ENCODE results near the gene DNMT3L. TPM values are rescaled to one million over a fixed set of nuclear protein-coding genes. Genes with fewer than 3 reads are reported as not detected.
"Not testable (repeated sequence)": the region's sequence is repeated elsewhere in the genome, so short reads cannot be mapped to it uniquely, and the experiment has no call there.

DNMT3L gene
- total and polyA plus RNA-seq, 11 donors: not detected

DNA sequence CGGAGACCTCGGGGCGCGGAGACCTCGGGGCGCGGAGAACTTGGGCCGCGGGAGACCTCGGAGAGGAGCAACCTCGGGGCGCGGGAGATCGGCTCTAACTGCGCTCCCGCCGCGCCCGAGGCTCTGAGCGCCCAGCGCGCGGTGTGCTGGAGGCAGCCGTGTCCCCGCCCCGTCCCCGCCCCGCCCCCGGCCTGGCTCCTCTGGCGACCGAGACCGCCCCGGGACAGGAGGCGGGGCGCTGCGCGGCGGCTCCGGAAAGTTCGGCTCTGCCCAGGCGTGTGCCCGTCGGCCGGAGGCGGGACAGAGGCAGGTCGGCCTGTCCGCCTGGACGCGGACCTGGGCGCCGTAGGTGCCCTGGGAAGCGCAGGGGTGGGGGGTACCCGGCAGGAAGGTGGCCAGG, 20.9 kb downstream of the DNMT3L start, which contains the start of gene ICOSLG:
TSS of gene ICOSLG (minus strand) at position 102 of the 400 bp plus-strand sequence. CDS start 126 bp downstream, outside the sequence.
- H3K27me3 ChIP-seq; DNase-seq; H3K4me3 ChIP-seq; H3K27ac ChIP-seq; H3K36me3 ChIP-seq; H3K9me3 ChIP-seq; H3K4me1 ChIP-seq; intact Hi-C loops (cut with DNase I): not testable (repeated sequence)
- peak; percentile 55 to 90 (median 86) for ATAC-seq
- WGBS, 4 donors: no CpG with 5 or more reads among the region's 53 CpGs

- H3K4me1 ChIP-seq; H3K27ac ChIP-seq; H3K27me3 ChIP-seq; intact Hi-C loops (cut with DNase I); H3K9me3 ChIP-seq; H3K36me3 ChIP-seq; H3K4me3 ChIP-seq; DNase-seq: not testable (repeated sequence)
- no CpG with 5 or more reads among the region's 46 CpGs for WGBS, 4 donors
- ATAC-seq: peak in 3 of 4 donors; percentile 37 to 47 (median 41)
These were observed 21.3 kb downstream of the DNMT3L start for GRCh38 chr21:44240353-44240752.

DNA sequence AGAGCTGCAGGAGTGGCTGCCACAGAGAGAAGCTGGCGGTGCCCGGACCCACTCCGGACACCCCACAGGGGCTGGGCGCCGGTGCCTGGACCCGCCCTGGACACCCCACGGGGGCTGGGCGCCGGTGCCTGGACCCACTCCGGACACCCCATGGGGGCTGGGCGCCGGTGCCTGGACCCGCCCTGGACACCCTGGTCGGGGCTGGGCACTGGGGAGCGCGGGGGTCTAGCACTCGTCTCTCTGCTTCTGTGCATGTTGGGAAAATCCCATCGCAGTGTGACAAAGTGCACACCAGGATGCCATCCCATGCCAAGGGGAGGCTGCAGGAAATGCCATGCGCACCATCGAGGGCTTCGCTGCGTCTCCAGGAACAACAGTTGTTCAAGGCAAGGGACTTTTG, 32.1 kb downstream of the DNMT3L start:
- DNase-seq: peak in 1 of 5 donors; percentile 3

DNA sequence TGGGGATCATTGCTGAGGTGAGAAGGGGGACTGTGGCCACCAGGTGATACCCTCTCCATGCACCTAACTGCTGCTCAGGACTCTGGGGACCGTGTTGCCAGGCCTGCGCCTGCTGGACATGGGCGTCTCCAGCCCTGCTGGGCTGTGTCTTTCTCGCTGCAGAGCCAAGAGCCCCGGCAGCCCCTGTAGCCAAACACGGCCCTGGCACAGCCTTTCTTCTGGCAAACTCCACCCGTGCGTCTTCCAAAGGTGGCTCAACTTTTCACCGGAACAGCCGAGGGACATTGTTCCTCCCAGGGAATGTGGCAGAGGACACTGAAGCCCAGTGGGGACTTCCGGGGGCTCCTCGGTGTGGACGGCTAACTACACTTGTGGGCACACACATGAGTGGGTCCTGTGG, 33.6 kb downstream of the DNMT3L start:
- H3K27me3 ChIP-seq; intact Hi-C loops (cut with DNase I); H3K4me1 ChIP-seq; H3K9me3 ChIP-seq; DNase-seq; H3K27ac ChIP-seq; H3K4me3 ChIP-seq; ATAC-seq; H3K36me3 ChIP-seq: not testable (repeated sequence)
- WGBS, 4 donors: no CpG with 5 or more reads among the region's 13 CpGs

More for the DNA sequence above, 32.1 kb downstream of the DNMT3L start:
- ATAC-seq; H3K36me3 ChIP-seq; H3K9me3 ChIP-seq; H3K4me1 ChIP-seq; H3K4me3 ChIP-seq; H3K27ac ChIP-seq; H3K27me3 ChIP-seq; intact Hi-C loops (cut with DNase I): not testable (repeated sequence)
- 91% methylated on average over 16 of the region's 22 CpGs; no CpG with 5 or more reads in 3 of the 4 donors for whole genome bisulfite sequencing, 4 donors

DNA sequence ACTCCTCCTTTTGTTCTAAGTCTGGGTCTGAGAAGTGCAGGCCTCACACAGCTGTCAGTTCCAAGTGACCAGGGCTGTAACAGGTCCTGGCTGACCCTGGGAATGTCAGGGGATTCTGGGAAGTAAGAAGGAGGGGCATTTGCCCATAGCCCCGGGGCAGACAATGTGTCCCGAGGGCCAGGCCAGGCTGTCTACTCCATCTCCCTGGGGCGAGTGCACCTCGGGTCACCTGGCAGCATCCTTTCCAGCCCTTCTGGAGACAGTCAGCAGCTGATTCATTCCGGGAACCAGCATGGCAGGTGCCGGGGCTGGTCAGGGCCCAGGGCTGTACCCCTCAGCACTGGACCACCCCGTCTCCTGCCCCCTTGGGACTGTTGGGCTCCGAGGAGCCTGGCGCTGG, 34.1 kb downstream of the DNMT3L start:
- H3K27me3 ChIP-seq; H3K4me1 ChIP-seq; H3K4me3 ChIP-seq; H3K27ac ChIP-seq; ATAC-seq; DNase-seq; H3K9me3 ChIP-seq; H3K36me3 ChIP-seq; intact Hi-C loops (cut with DNase I): not testable (repeated sequence)
- WGBS, 4 donors: 96% methylated on average over 4 of the region's 9 CpGs; no CpG with 5 or more reads in 3 of the 4 donors

- peak in 1 of 4 donors; percentile 31 for ATAC-seq
- intact Hi-C loops (cut with DNase I); DNase-seq; H3K36me3 ChIP-seq; H3K27me3 ChIP-seq; H3K4me1 ChIP-seq; H3K27ac ChIP-seq; H3K4me3 ChIP-seq; H3K9me3 ChIP-seq: not testable (repeated sequence)
- 71% methylated on average over 1 of the region's 6 CpGs; no CpG with 5 or more reads in 3 of the 4 donors for WGBS, 4 donors
These were observed 36.1 kb downstream of the DNMT3L start for GRCh38 chr21:44225605-44226004.

DNA sequence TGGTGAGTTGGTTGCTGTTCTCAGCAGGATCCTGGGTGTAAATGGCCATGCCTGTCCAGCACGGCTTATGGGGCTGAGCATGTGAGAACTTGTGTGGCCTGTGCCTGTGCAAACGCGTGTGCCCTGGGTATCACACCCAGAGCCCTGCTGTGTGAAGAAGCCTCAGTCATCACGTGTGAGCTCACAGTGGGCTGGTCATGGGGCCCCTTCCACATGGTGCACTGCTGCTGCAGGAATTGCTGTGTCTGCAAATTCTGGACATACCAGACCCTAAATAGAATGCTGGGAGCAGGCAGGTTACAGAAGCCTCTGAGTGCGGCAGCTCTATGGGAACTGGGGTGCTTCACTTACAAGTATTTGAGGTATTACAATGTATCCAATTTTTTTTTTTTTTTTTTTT, 38.4 kb downstream of the DNMT3L start:
- H3K9me3 ChIP-seq; H3K36me3 ChIP-seq; H3K27me3 ChIP-seq; H3K27ac ChIP-seq; DNase-seq; H3K4me1 ChIP-seq; H3K4me3 ChIP-seq; intact Hi-C loops (cut with DNase I): not testable (repeated sequence)
- peak; percentile 38 to 82 (median 64) for ATAC-seq
- WGBS, 4 donors: no CpG with 5 or more reads among the region's 5 CpGs

GRCh38 chr21:44220674-44221073, 41.0 kb downstream of the DNMT3L start:
- intact Hi-C loops (cut with DNase I); DNase-seq; ATAC-seq; H3K27ac ChIP-seq; H3K36me3 ChIP-seq; H3K4me1 ChIP-seq; H3K27me3 ChIP-seq; H3K4me3 ChIP-seq; H3K9me3 ChIP-seq: not testable (repeated sequence)
- WGBS, 4 donors: no CpG with 5 or more reads among the region's 18 CpGs

- DNase-seq; H3K36me3 ChIP-seq; H3K4me3 ChIP-seq; ATAC-seq; intact Hi-C loops (cut with DNase I); H3K9me3 ChIP-seq; H3K4me1 ChIP-seq; H3K27me3 ChIP-seq; H3K27ac ChIP-seq: not testable (repeated sequence)
- no CpG with 5 or more reads among the region's 8 CpGs for WGBS, 4 donors
These were observed 43.2 kb downstream of the DNMT3L start for GRCh38 chr21:44218461-44218860.

GRCh38 chr21:44211978-44212377, 49.7 kb downstream of the DNMT3L start:
- intact Hi-C loops (cut with DNase I); H3K4me1 ChIP-seq; H3K27me3 ChIP-seq; H3K27ac ChIP-seq; DNase-seq; H3K36me3 ChIP-seq; H3K9me3 ChIP-seq; H3K4me3 ChIP-seq; ATAC-seq: not testable (repeated sequence)
- WGBS, 4 donors: 97 to 100% (median 100%) methylated on average over 2 of the region's 2 CpGs; no CpG with 5 or more reads in 1 of the 4 donors

GRCh38 chr21:44211574-44211973, 50.1 kb downstream of the DNMT3L start:
- H3K36me3 ChIP-seq; H3K27ac ChIP-seq; H3K4me3 ChIP-seq; ATAC-seq; H3K27me3 ChIP-seq; H3K4me1 ChIP-seq; intact Hi-C loops (cut with DNase I); DNase-seq; H3K9me3 ChIP-seq: not testable (repeated sequence)
- 96 to 100% (median 96%) methylated on average over 2 to 3 of the region's 3 CpGs; no CpG with 5 or more reads in 1 of the 4 donors for WGBS, 4 donors
